CD4-positive, alpha-beta T cell treated with Interferon alpha-2 for 1 hour (primary cell): ENCODE measurements around the gene SPPL2B.
"Not testable (repeated sequence)": the region's sequence is repeated elsewhere in the genome, so short reads cannot be mapped to it uniquely, and the experiment has no call there.

ENCODE experiments used
- DNase-seq, 2 donors: peaks; one replicate each; pipeline ENCODE4 v3.0.0-alpha.2; 2020 to 2022

SPPL2B gene

GRCh38 chr19:2328401-2329148 lies at the start of gene SPPL2B, which contains the start of gene LSM7:
SPPL2B (plus strand) TSS chr19:2328684; CDS start chr19:2328710, 26 bp downstream.
LSM7 (minus strand) TSS chr19:2328586; CDS start chr19:2328566, 20 bp downstream.
- DNase-seq = peak; percentile 93 to 96

- no peak for DNase-seq
These were observed 47.7 kb upstream of the SPPL2B start for GRCh38 chr19:2280633-2281264.

- DNase-seq = not testable (repeated sequence)
These were observed 47.0 kb upstream of the SPPL2B start for GRCh38 chr19:2281265-2282061.

- peak; percentile 47 to 54 for DNase-seq
These were observed 46.2 kb upstream of the SPPL2B start, which contains the start of gene PEAK3 for GRCh38 chr19:2282062-2282861. PEAK3 (minus strand) TSS chr19:2282175; CDS start chr19:2280931, 1,244 bp downstream.

- no peak for DNase-seq
These were observed 45.6 kb upstream of the SPPL2B start for GRCh38 chr19:2282862-2283237.

- DNase-seq = no peak
These were observed 44.5 kb upstream of the SPPL2B start for GRCh38 chr19:2283835-2284507.

GRCh38 chr19:2286402-2287140 lies 41.9 kb upstream of the SPPL2B start:
- no peak for DNase-seq

GRCh38 chr19:2287585-2288337 lies 40.7 kb upstream of the SPPL2B start:
- DNase-seq = no peak

- no peak for DNase-seq
These were observed 40.1 kb upstream of the SPPL2B start for GRCh38 chr19:2288338-2288817.

GRCh38 chr19:2288818-2289713 lies 39.4 kb upstream of the SPPL2B start:
- DNase-seq = no peak

GRCh38 chr19:2289714-2290435 lies 38.6 kb upstream of the SPPL2B start:
- DNase-seq = peak; percentile 60 to 67

- DNase-seq = no peak
These were observed 37.9 kb upstream of the SPPL2B start for GRCh38 chr19:2290441-2291184.

- DNase-seq = no peak
These were observed 37.2 kb upstream of the SPPL2B start for GRCh38 chr19:2291185-2291751.

GRCh38 chr19:2294687-2295335 lies 33.7 kb upstream of the SPPL2B start:
- no peak for DNase-seq

GRCh38 chr19:2296141-2296540 lies 32.3 kb upstream of the SPPL2B start:
- no peak for DNase-seq

GRCh38 chr19:2300533-2300932 lies 28.0 kb upstream of the SPPL2B start:
- no peak for DNase-seq
